Aorta (tissue), 4 donors: ENCODE results near the gene RASL11A. TPM values are rescaled to one million over a fixed set of nuclear protein-coding genes. Genes with fewer than 3 reads are reported as not detected.

ENCODE experiments used
- polyA plus RNA-seq, 2 donors: library from polyadenylated mRNA; stranded (reverse); fragments of 200-250 nt; gene quantifications; one replicate each; pipeline ENCODE4 v1.2.3, GENCODE V29; 2013
- total RNA-seq, 2 donors: library from RNA; stranded (reverse); fragmentation: NEBNext Ultra II Directional; extraction: Animal tissue kit (Norgen Biotek cat#: 25700); gene quantifications; one replicate each; pipeline ENCODE4 v1.2.1, GENCODE V29; 2021
- donor health status: healthy with polysubstance abuse.
- donor health status: Bipolar disorder and iron deficiency.
- donor health status: DM: no; HTN: no; CAD: no.
- donor health status: DM: yes; HTN: yes; CAD: no.

The RASL11A gene
- total and polyA plus RNA-seq, 4 donors = 40.5 to 90.9 (median 56.8) TPM

Other genes with a start within 250 kb of the RASL11A start
- 10 to 100 TPM; 32.2 to 47.0 TPM for gene USP12, start 99.0 kb upstream of the RASL11A start, total RNA-seq
- 10 to 100 TPM; 18.2 to 47.2 TPM for gene USP12, start 99.0 kb upstream of the RASL11A start, polyA plus RNA-seq
- 100 to 1,000 TPM; 828 to 889 TPM for gene RPL21, start 19.3 kb upstream of the RASL11A start, total RNA-seq
- 1,000 to 10,000 TPM; 1,443 to 3,537 TPM for gene RPL21, start 19.3 kb upstream of the RASL11A start, polyA plus RNA-seq
- 10 to 100 TPM; 62.1 to 68.5 TPM for gene GTF3A, start 153.8 kb downstream of the RASL11A start, total RNA-seq
- gene GTF3A, start 153.8 kb downstream of the RASL11A start, polyA plus RNA-seq = 100 to 1,000 TPM in 1 of 2 donors, 10 to 100 TPM in 1; 75.4 to 191 TPM
- 10 to 100 TPM; 26.8 to 43.8 TPM for gene MTIF3, start 179.7 kb downstream of the RASL11A start, total RNA-seq
- gene MTIF3, start 179.7 kb downstream of the RASL11A start, polyA plus RNA-seq = 10 to 100 TPM; 78.7 to 80.0 TPM